ENCODE measurements around the gene IRF1. TPM values are rescaled to one million over a fixed set of nuclear protein-coding genes. Genes with fewer than 3 reads are reported as not detected.
"Not testable (repeated sequence)": the region's sequence is repeated elsewhere in the genome, so short reads cannot be mapped to it uniquely, and the experiment has no call there.

IRF1 gene
- total RNA-seq, 1 donor from 2014 or later = 5.2 TPM

GRCh38 chr5:132524877-132525276, 34.3 kb upstream of the IRF1 start:
- not testable (repeated sequence) for H3K9ac ChIP-seq (ENCODE audit: low read depth in 1 of 3, low read length in 3 of 3); H3K4me1 ChIP-seq (ENCODE audit: control insufficient read depth in 3 of 3, insufficient read depth in 3 of 3, low read length in 3 of 3); H3K27ac ChIP-seq (ENCODE audit: low read depth, low read length); H3K9me3 ChIP-seq (ENCODE audit: control insufficient read depth in 3 of 3, low read length in 3 of 3); H3K36me3 ChIP-seq (ENCODE audit: control insufficient read depth in 3 of 3, insufficient read depth in 3 of 3, low read length in 3 of 3); H3K27me3 ChIP-seq (ENCODE audit: control insufficient read depth in 3 of 3, insufficient read depth in 3 of 3, low read length in 3 of 3); H3K4me3 ChIP-seq (ENCODE audit: low read length in 3 of 3)

DNA sequence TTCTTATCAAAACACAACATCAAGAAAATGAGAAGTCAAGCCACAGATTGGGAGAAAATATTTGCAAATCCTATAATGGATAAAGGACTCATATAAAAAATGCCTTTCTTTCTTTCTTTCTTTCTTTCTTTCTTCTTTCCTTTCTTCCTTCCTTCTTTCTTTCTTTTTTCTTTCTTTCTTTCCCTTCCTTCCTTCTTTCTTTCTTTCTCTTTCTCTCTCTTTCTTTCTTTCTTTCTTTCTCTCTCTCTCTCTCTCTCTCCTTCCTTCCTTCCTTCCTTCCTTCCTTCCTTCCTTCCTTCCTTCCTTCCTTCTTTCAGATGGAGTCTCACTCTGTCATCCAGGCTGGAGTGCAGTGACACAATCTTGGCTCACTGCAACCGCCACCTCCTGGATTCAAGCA, 31.5 kb upstream of the IRF1 start:
- not testable (repeated sequence) for H3K9me3 ChIP-seq (ENCODE audit: control insufficient read depth in 3 of 3, low read length in 3 of 3); H3K27me3 ChIP-seq (ENCODE audit: control insufficient read depth in 3 of 3, insufficient read depth in 3 of 3, low read length in 3 of 3); H3K4me1 ChIP-seq (ENCODE audit: control insufficient read depth in 3 of 3, insufficient read depth in 3 of 3, low read length in 3 of 3); H3K36me3 ChIP-seq (ENCODE audit: control insufficient read depth in 3 of 3, insufficient read depth in 3 of 3, low read length in 3 of 3); H3K4me3 ChIP-seq (ENCODE audit: low read length in 3 of 3); H3K27ac ChIP-seq (ENCODE audit: low read depth, low read length); H3K9ac ChIP-seq (ENCODE audit: low read depth in 1 of 3, low read length in 3 of 3)

GRCh38 chr5:132513618-132514336, 23.2 kb upstream of the IRF1 start:
- H3K27me3 ChIP-seq (ENCODE audit: control insufficient read depth in 3 of 3, insufficient read depth in 3 of 3, low read length in 3 of 3); H3K36me3 ChIP-seq (ENCODE audit: control insufficient read depth in 3 of 3, insufficient read depth in 3 of 3, low read length in 3 of 3); H3K9me3 ChIP-seq (ENCODE audit: control insufficient read depth in 3 of 3, low read length in 3 of 3); H3K27ac ChIP-seq (ENCODE audit: low read depth, low read length); H3K4me3 ChIP-seq (ENCODE audit: low read length in 3 of 3); H3K4me1 ChIP-seq (ENCODE audit: control insufficient read depth in 3 of 3, insufficient read depth in 3 of 3, low read length in 3 of 3); H3K9ac ChIP-seq (ENCODE audit: low read depth in 1 of 3, low read length in 3 of 3): not testable (repeated sequence)

- Histone ChIP-seq H3K4me1 (ENCODE audit: control insufficient read depth in 3 of 3, insufficient read depth in 3 of 3, low read length in 3 of 3) (peaks cover 0 to 6% (median 0%) of the 10 kb centered on the region in 3 donors), H3K9me3 (ENCODE audit: control insufficient read depth in 3 of 3, low read length in 3 of 3) (no peaks in the 10 kb centered on the region), H3K27me3 (ENCODE audit: control insufficient read depth in 3 of 3, insufficient read depth in 3 of 3, low read length in 3 of 3) (no peaks in the 10 kb centered on the region), H3K9ac (ENCODE audit: low read depth in 1 of 3, low read length in 3 of 3) (no peak overlapping the region), H3K27ac (ENCODE audit: low read depth, low read length) (no peak overlapping the region), H3K36me3 (ENCODE audit: control insufficient read depth in 3 of 3, insufficient read depth in 3 of 3, low read length in 3 of 3) (no peaks in the 10 kb centered on the region), H3K4me3 (ENCODE audit: low read length in 3 of 3) (no peak overlapping the region)
Measured at GRCh38 chr5:132510076-132510475, 19.5 kb upstream of the IRF1 start.

DNA sequence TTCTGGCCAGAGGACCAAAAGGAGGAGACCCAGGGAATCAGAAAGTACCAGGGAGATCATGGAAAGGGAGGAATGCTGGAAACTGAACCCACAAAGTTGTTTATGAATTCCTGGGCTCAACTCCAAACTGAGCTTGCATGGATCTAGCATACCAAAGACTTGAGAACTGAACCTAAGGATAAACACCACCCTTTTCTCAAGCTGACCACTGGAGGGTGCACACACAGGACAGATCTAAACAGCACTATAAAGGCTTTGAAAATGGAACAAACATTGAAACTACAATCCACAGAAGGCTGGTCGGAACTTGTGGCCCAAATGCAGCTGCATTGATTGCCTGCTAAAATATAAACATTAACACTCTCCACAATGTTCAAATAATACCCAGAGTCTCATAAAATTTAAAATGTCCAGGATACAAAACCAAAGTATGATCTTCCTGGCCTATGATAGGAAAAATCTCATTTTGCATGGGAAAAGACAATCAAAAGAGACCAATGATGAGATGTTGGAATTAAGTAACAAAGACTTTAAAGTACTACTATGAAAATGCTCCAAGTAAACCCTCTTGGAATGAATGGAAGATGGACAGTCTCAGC, 15.6 kb upstream of the IRF1 start:
- no peaks in the 10 kb centered on the region for H3K27me3 ChIP-seq (ENCODE audit: control insufficient read depth in 3 of 3, insufficient read depth in 3 of 3, low read length in 3 of 3)
- no peak overlapping the region for H3K4me3 ChIP-seq (ENCODE audit: low read length in 3 of 3)
- H3K9ac ChIP-seq (ENCODE audit: low read depth in 1 of 3, low read length in 3 of 3) = no peak overlapping the region
- no peaks in the 10 kb centered on the region for H3K9me3 ChIP-seq (ENCODE audit: control insufficient read depth in 3 of 3, low read length in 3 of 3)
- no peak overlapping the region for H3K27ac ChIP-seq (ENCODE audit: low read depth, low read length)
- H3K36me3 ChIP-seq (ENCODE audit: control insufficient read depth in 3 of 3, insufficient read depth in 3 of 3, low read length in 3 of 3) = no peaks in the 10 kb centered on the region
- peaks cover 4 to 13% (median 6%) of the 10 kb centered on the region in 3 donors for H3K4me1 ChIP-seq (ENCODE audit: control insufficient read depth in 3 of 3, insufficient read depth in 3 of 3, low read length in 3 of 3)

GRCh38 chr5:132505641-132506040, 15.1 kb upstream of the IRF1 start:
- Histone ChIP-seq H3K9ac (ENCODE audit: low read depth in 1 of 3, low read length in 3 of 3) (no peak overlapping the region), H3K4me1 (ENCODE audit: control insufficient read depth in 3 of 3, insufficient read depth in 3 of 3, low read length in 3 of 3) (peaks cover 9 to 18% (median 12%) of the 10 kb centered on the region in 3 donors), H3K27ac (ENCODE audit: low read depth, low read length) (no peak overlapping the region), H3K27me3 (ENCODE audit: control insufficient read depth in 3 of 3, insufficient read depth in 3 of 3, low read length in 3 of 3) (no peaks in the 10 kb centered on the region), H3K4me3 (ENCODE audit: low read length in 3 of 3) (no peak overlapping the region), H3K36me3 (ENCODE audit: control insufficient read depth in 3 of 3, insufficient read depth in 3 of 3, low read length in 3 of 3) (no peaks in the 10 kb centered on the region), H3K9me3 (ENCODE audit: control insufficient read depth in 3 of 3, low read length in 3 of 3) (no peaks in the 10 kb centered on the region)

DNA sequence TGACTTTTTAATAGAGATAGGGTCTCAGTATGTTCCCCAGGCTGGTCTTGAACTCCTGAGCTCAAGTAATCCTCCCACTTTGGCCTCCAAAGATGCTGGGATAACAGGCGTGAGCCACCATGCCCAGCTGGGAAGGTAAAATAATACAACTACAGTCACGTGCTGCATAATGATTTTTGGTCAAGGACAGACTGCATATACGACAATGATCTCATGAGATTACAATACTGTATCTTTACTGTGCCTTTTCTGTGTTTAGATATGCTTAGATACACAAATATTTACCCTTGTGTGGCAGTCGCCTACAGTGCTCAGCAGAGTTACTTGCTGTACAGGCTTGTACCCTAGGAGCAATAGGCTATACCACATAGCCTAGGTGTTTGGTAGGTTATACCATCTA, 14.2 kb upstream of the IRF1 start:
- no peak overlapping the region for H3K27ac ChIP-seq (ENCODE audit: low read depth, low read length)

DNA sequence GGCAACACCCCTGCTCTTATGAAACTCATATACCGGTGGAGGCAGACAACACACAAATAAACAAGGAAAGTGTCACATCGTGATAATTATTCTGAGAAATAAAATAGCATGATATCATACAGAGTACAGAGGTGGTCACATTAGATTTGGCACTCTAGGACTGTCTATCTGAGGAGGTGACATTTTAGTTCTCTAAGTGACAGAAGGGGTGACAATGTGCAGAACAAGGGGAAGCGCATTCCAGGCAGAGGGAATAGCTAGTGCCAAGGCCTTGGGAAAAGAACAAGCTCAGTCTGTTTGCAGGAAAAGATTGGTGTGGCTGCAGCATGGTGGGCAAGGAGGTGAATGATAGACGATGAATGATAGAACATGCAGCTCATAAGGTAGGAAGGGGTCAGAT, 12.7 kb upstream of the IRF1 start:
- Histone ChIP-seq H3K36me3 (ENCODE audit: control insufficient read depth in 3 of 3, insufficient read depth in 3 of 3, low read length in 3 of 3) (no peaks in the 10 kb centered on the region), H3K9me3 (ENCODE audit: control insufficient read depth in 3 of 3, low read length in 3 of 3) (no peaks in the 10 kb centered on the region), H3K27me3 (ENCODE audit: control insufficient read depth in 3 of 3, insufficient read depth in 3 of 3, low read length in 3 of 3) (no peaks in the 10 kb centered on the region), H3K27ac (ENCODE audit: low read depth, low read length) (no peak overlapping the region), H3K9ac (ENCODE audit: low read depth in 1 of 3, low read length in 3 of 3) (no peak overlapping the region), H3K4me3 (ENCODE audit: low read length in 3 of 3) (no peak overlapping the region), H3K4me1 (ENCODE audit: control insufficient read depth in 3 of 3, insufficient read depth in 3 of 3, low read length in 3 of 3) (peaks cover 13 to 23% (median 18%) of the 10 kb centered on the region in 3 donors)

More for the DNA sequence above, 14.2 kb upstream of the IRF1 start:
- H3K9me3 ChIP-seq (ENCODE audit: control insufficient read depth in 3 of 3, low read length in 3 of 3) = no peaks in the 10 kb centered on the region
- H3K4me1 ChIP-seq (ENCODE audit: control insufficient read depth in 3 of 3, insufficient read depth in 3 of 3, low read length in 3 of 3) = peaks cover 10 to 20% (median 14%) of the 10 kb centered on the region in 3 donors
- no peaks in the 10 kb centered on the region for H3K36me3 ChIP-seq (ENCODE audit: control insufficient read depth in 3 of 3, insufficient read depth in 3 of 3, low read length in 3 of 3)
- no peak overlapping the region for H3K4me3 ChIP-seq (ENCODE audit: low read length in 3 of 3)
- no peak overlapping the region for H3K9ac ChIP-seq (ENCODE audit: low read depth in 1 of 3, low read length in 3 of 3)
- H3K27me3 ChIP-seq (ENCODE audit: control insufficient read depth in 3 of 3, insufficient read depth in 3 of 3, low read length in 3 of 3) = no peaks in the 10 kb centered on the region

DNA sequence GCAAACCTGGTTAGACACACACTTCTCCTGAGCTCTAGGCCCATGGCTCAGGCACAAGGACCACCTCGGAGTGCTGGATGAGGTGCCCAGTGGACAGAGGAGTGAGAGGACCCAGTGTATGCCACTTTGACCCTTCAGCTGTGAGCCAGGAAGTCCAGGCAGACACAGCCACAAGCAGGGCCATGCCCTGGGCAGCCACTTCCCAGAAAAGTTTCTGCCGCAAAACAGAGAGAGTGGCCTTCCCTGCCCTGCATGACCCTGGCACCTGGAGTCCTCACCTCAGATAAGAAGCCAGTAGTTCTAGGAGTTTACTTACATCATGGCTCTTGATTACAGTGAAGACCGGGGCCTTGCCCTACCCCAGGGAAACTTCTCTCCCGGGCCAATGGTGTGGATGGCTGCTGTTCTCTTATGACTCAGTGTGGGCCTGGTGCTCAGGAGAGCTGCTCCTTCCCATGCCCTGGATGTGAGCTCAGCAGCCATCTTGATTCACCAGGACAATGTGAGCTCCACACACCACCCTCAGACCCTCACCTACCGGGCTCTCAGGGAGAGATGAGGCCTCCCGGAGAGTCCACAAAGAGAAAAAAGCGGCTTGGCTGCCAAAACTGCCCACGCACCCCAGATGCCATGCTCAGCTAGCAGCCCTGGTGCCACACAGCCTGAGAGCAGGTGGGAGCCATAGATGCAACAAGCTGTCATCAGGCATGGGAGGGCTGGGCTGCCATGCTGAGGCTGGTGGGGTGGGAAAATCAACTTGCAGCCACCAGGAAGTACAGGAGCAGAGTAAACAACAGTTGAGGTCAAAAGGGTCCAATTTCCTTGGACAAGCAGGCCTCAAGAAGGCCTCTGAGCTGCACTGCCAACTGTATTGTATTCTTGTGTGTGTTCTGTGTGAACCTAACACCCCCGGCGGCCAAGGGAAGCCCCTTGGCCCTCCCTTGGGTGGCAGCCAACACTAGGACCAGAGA, 11.7 kb upstream of the IRF1 start:
- Histone ChIP-seq H3K9me3 (ENCODE audit: control insufficient read depth in 3 of 3, low read length in 3 of 3) (no peaks in the 10 kb centered on the region), H3K9ac (ENCODE audit: low read depth in 1 of 3, low read length in 3 of 3) (peak overlapping the region in 1 of 3 donors; percentile 8), H3K4me3 (ENCODE audit: low read length in 3 of 3) (no peak overlapping the region), H3K36me3 (ENCODE audit: control insufficient read depth in 3 of 3, insufficient read depth in 3 of 3, low read length in 3 of 3) (no peaks in the 10 kb centered on the region), H3K27ac (ENCODE audit: low read depth, low read length) (no peak overlapping the region), H3K4me1 (ENCODE audit: control insufficient read depth in 3 of 3, insufficient read depth in 3 of 3, low read length in 3 of 3) (peaks cover 22 to 33% (median 28%) of the 10 kb centered on the region in 3 donors), H3K27me3 (ENCODE audit: control insufficient read depth in 3 of 3, insufficient read depth in 3 of 3, low read length in 3 of 3) (no peaks in the 10 kb centered on the region)

GRCh38 chr5:132501629-132501956, 11.0 kb upstream of the IRF1 start:
- peak overlapping the region in 1 of 3 donors; percentile 50 for H3K9ac ChIP-seq (ENCODE audit: low read depth in 1 of 3, low read length in 3 of 3)
- peaks cover 26 to 36% (median 32%) of the 10 kb centered on the region in 3 donors for H3K4me1 ChIP-seq (ENCODE audit: control insufficient read depth in 3 of 3, insufficient read depth in 3 of 3, low read length in 3 of 3)

More at GRCh38 chr5:132501629-132501956, 11.0 kb upstream of the IRF1 start:
- H3K9me3 ChIP-seq (ENCODE audit: control insufficient read depth in 3 of 3, low read length in 3 of 3) = no peaks in the 10 kb centered on the region
- no peak overlapping the region for H3K4me3 ChIP-seq (ENCODE audit: low read length in 3 of 3)
- H3K27me3 ChIP-seq (ENCODE audit: control insufficient read depth in 3 of 3, insufficient read depth in 3 of 3, low read length in 3 of 3) = no peaks in the 10 kb centered on the region
- no peak overlapping the region for H3K27ac ChIP-seq (ENCODE audit: low read depth, low read length)
- no peaks in the 10 kb centered on the region for H3K36me3 ChIP-seq (ENCODE audit: control insufficient read depth in 3 of 3, insufficient read depth in 3 of 3, low read length in 3 of 3)

All from skeletal muscle tissue (tissue), 4 donors.